Ishikawa (cell line): Measurements from ENCODE around the gene CDK5RAP1.

Source experiments
- CEBPB ChIP-seq: IDR thresholded peaks from 2 replicates; pipeline ENCODE4 v1.6.1; 2012
- CREB1 ChIP-seq: IDR thresholded peaks from 2 replicates; pipeline ENCODE4 v1.6.1; 2012; ENCODE audit warnings: low read depth
- EGR1 ChIP-seq: IDR thresholded peaks from 2 replicates; pipeline ENCODE4 v1.6.1; 2012
- EP300 ChIP-seq: IDR thresholded peaks from 2 replicates; pipeline ENCODE4 v1.6.1; 2012; ENCODE audit warnings: borderline replicate concordance
- FOXM1 ChIP-seq: IDR thresholded peaks from 2 replicates; pipeline ENCODE4 v1.6.1; 2012; ENCODE audit warnings: low read depth, borderline replicate concordance
- MAX ChIP-seq: IDR thresholded peaks from 2 replicates; pipeline ENCODE4 v1.6.1; 2012
- RAD21 ChIP-seq: IDR thresholded peaks from 2 replicates; pipeline ENCODE4 v1.6.1; 2012; ENCODE audit warnings: low read depth
- REST ChIP-seq: IDR thresholded peaks from 2 replicates; pipeline ENCODE4 v1.6.1; 2012; ENCODE audit warnings: low read depth, mild to moderate bottlenecking
- TAF1 ChIP-seq: IDR thresholded peaks from 2 replicates; pipeline ENCODE4 v1.6.1; 2012; ENCODE audit warnings: low read depth, mild to moderate bottlenecking
- TEAD4 ChIP-seq: IDR thresholded peaks from 2 replicates; pipeline ENCODE4 v1.6.1; 2012
- USF1 ChIP-seq: IDR thresholded peaks from 2 replicates; pipeline ENCODE4 v1.6.1; 2012
- YY1 ChIP-seq: IDR thresholded peaks from 2 replicates; pipeline ENCODE4 v1.6.1; 2012; ENCODE audit warnings: low read depth
- ZBTB7A ChIP-seq: IDR thresholded peaks from 2 replicates; pipeline ENCODE4 v1.6.1; 2012; ENCODE audit warnings: low read depth

- TF ChIP-seq EP300 (no peak), MAX (no peak), REST (no peak), CREB1 (no peak), TAF1 (no peak), CEBPB (no peak), USF1 (no peak), RAD21 (no peak), YY1 (no peak), EGR1 (no peak), ZBTB7A (no peak), FOXM1 (no peak), TEAD4 (no peak)
Observed at GRCh38 chr20:33311011-33311410, 90.3 kb downstream of the CDK5RAP1 start.
